Epidermal melanocyte (primary cell): ENCODE results near the gene SNTG2.
"Not testable (repeated sequence)": the region's sequence is repeated elsewhere in the genome, so short reads cannot be mapped to it uniquely, and the experiment has no call there.

ENCODE experiments used
- DNase-seq: peaks from one replicate; pipeline ENCODE4 v3.0.0; 2011; ENCODE audit warnings: low spot score; ENCODE audit not compliant: insufficient read length

Gene SNTG2

DNA sequence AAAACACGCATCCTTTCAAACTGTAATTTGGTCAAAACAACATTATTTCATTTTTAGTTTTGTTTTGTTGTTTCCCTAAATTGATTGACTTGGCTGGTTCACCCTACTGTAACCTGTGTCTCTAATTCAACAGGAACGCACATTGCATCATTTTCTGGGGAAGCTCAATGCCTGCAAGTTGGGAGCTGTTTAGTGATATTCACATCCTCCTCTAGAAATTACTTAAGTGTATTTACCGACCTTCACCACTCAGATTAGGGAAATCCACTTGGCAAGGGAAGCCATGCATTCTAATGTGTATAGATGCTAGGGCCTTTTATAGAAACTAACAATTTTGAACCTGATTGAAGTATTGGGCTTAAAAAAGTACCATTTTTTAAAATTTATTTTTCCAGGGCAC, 455.3 kb downstream of the SNTG2 start:
- DNase-seq: no peak

DNA sequence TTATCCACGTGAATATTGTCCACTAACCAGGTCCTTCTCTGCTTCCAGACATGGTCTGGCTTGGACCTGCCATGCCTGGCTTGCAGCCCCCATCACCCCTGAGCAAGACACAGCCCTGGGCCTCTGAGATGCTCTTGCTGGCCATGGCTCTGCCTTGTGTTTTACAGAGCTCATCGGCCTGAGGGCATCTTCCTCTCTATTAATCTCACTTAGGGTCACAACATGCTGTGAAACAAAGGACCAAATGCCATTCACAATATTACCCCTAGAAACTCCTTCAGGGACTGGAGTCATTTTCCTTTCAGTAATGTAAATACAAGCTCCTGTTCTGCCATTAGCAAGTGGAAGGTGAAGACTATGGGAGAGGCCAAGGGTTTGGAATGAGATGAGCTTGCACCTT, 455.8 kb downstream of the SNTG2 start:
- DNase-seq: no peak

DNA sequence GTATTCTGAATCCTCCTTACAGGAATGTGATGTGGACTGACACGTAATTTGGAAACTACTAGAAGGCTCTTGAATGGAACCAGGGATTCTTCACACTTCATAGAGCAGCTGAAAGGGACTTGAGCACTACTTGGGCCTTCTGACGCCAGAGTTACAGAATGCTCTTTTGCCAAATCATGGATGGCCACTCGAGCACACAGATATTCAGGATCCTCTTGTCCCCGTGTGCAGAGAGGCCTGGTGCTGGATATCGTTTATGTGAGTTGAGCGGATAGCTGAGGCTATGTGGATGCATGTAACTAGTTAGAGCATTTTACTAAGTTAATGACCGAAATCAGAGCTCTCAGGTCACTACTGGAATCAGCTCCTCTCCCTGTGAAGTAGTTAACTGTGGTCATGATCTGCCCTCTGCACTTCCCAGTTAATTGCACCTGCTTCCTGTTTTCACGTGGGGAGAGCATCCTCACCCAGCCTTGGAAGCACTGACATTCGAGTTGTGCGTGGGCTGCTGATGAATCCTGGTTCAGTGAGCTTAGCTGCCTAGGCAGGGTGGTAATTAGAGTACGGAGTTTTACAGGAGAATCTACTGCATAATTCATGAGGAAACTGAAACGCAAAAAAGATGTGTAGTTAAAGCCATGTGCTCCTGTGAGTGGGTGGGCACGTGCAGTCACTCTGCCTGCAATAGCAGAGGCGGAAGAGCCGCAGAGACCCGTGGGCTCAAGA, 457.5 kb downstream of the SNTG2 start:
- no peak for DNase-seq

DNA sequence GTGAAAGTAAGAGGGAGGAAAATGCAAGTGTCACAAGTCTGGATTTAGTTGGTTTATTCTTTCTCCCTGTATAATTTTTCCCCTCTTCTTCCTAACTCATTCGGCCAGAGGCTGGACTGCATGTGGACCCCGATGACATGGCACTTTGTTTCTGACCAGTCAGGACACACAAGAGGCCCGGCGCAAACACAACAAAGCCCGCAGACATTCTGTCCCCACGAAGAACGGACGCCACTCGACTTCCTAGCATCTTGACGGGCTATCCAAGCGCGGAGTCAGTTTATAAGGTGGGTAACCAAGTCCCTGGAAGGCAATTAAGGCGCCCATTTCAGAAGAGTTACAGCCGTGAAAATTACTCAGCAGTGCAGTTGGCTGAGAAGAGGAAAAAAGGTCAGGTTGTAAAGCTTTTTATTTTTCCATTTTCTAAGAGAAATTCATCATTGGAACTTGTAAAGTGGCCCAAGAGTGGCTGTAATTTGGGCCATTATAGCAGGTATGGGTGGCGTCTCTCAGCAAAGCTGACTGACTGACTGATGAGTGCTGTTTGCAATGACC, 462.6 kb downstream of the SNTG2 start, which contains the start of gene TPO:
TPO (plus strand) TSS at position 308 of the 555 bp plus-strand sequence. CDS start 946 bp downstream, outside the sequence.
- no peak for DNase-seq

DNA sequence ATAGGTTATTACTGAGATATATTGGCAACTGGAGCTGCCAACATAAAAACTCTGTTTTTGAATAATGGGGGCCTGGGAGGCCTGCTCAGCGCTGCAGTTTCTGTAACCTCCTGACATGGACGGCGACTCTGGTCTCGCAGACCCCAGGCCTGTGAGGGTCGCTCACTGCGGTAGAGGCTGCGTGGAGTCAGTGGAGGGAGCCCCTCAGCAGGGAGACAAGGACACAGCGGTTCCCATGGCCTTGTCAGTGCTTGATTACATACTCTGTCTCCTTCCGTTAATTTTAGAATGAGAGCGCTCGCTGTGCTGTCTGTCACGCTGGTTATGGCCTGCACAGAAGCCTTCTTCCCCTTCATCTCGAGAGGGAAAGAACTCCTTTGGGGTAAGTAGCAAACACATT, 463.5 kb downstream of the SNTG2 start:
- no peak for DNase-seq

GRCh38 chr2:1414901-1415300, 464.3 kb downstream of the SNTG2 start:
- DNase-seq: not testable (repeated sequence)

DNA sequence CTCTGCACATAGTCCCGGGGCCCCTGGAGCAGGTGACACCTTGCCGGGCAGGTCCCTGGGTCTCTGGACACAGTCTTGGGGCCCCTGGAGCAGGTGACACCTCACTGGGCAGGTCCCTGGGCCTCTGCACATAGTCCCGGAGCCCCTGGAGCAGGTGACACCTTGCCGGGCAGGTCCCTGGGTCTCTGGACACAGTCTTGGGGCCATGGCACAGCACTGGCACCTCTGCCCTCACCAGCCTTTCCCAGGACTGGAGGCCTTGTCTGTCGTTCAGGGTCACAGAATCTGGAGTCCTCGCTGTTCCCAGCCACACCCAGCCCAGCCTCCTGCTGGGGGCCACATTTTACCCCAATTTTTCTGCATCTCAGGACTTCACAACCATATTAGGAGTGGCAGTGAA, 464.9 kb downstream of the SNTG2 start:
- DNase-seq: no peak
